AG04449 (cell line): Measurements from ENCODE around the gene HBD.

Source experiments
- CTCF ChIA-PET: fragments of 350-600 bp; formaldehyde crosslinking; extraction: SDS; loops from one replicate; lab custom pipeline; 2021; ENCODE audit warnings: antibody characterized with exemption; lab: Yijun Ruan, JAX
- POLR2A ChIA-PET: fragments of 400-600, 350-600 bp; formaldehyde crosslinking; extraction: SDS; loops from one replicate; lab custom pipeline; 2020; ENCODE audit warnings: antibody characterized with exemption, inconsistent platforms; lab: Yijun Ruan, JAX
- DNase-seq: peaks from one replicate; pipeline ENCODE4 v3.0.0-alpha.2; 2010; ENCODE audit warnings: low read depth, low spot score
- H3K4me3 ChIP-seq: 2 replicates; pipeline ENCODE4 v1.5.1; 2011; ENCODE audit warnings: low read depth, mild to moderate bottlenecking, control low read depth, low read length
- TF ChIP-seq, protein P1 (sequence below): IDR thresholded peaks from one replicate; pipeline ENCODE4 v1.5.1; 2011; ENCODE audit warnings: mild to moderate bottlenecking, moderate library complexity, low read length, control low read depth, inconsistent platforms; ENCODE audit not compliant: insufficient read depth; ENCODE audit errors: missing control alignments

Gene HBD

DNA sequence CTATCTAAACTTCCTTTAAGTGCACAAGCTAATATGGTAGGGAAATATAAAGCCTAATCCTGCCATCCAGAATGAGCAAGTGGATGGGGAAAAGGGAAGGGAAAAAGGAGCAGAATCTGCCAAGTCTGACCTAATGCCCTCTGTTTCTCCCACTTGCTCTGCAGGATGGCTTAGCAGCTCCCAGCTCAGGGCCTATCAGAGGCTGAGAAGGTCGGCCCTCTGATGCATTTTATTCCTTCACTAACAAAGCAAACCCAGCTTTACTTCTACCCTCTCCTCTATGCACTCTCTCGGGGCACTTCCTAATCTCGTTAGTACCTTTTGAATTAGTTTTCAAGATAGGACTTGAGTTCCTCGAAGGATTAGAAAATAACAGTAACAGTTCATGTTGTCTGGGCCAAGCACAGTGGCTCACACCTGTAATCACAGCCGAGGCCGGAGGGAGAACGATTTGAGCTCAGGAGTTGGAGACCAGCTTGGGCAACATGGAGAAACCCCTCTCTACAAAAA, 23.9 kb downstream of the HBD start:
- ChIA-PET CTCF (interaction anchor here (0.7 to 1.9 kb wide), 3 partner anchors 31 to 160 kb away, joined by 3 to 12 read pairs (median 3); no protein-coding TSS in a partner anchor), POLR2A (no interaction called here)
- TF ChIP-seq, protein P1, sequence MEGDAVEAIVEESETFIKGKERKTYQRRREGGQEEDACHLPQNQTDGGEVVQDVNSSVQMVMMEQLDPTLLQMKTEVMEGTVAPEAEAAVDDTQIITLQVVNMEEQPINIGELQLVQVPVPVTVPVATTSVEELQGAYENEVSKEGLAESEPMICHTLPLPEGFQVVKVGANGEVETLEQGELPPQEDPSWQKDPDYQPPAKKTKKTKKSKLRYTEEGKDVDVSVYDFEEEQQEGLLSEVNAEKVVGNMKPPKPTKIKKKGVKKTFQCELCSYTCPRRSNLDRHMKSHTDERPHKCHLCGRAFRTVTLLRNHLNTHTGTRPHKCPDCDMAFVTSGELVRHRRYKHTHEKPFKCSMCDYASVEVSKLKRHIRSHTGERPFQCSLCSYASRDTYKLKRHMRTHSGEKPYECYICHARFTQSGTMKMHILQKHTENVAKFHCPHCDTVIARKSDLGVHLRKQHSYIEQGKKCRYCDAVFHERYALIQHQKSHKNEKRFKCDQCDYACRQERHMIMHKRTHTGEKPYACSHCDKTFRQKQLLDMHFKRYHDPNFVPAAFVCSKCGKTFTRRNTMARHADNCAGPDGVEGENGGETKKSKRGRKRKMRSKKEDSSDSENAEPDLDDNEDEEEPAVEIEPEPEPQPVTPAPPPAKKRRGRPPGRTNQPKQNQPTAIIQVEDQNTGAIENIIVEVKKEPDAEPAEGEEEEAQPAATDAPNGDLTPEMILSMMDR: no peak
- no peak overlapping the region for H3K4me3 ChIP-seq
- DNase-seq: no peak

- ChIA-PET CTCF (interaction anchor here (0.7 to 6.0 kb wide), 14 partner anchors 9 to 182 kb away, joined by 3 to 66 read pairs (median 3); partner anchors contain the start of gene OR51B5), POLR2A (no interaction called here)
- TF ChIP-seq, protein P1: peak; percentile 46
- no peak overlapping the region for H3K4me3 ChIP-seq
- peak; percentile 44 for DNase-seq
These were observed 29.5 kb downstream of the HBD start for GRCh38 chr11:5204787-5205186.

DNA sequence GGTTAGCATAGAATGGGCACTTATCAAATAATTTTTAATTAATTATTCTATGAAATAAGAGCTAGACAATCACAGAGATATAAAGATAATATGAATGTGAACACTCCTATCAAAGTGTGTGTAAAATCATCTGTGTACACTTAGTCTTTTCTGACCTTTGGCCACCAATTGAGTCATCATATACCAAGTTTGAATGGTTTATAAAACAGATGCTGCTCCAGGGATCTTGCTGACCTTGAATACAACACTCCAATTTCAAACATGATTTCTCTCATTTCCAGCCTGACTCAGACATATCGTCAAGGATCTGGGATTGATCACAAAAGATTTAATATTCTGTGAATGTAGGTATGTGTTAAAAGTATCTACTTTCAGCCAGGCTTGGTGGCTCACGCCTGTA, 30.9 kb downstream of the HBD start:
- no peak for DNase-seq
- CTCF ChIA-PET: interaction anchor here (0.8 to 6.0 kb wide), 6 partner anchors 67 to 178 kb away, joined by 3 to 66 read pairs (median 11); no protein-coding TSS in a partner anchor
- TF ChIP-seq, protein P1: no peak

DNA sequence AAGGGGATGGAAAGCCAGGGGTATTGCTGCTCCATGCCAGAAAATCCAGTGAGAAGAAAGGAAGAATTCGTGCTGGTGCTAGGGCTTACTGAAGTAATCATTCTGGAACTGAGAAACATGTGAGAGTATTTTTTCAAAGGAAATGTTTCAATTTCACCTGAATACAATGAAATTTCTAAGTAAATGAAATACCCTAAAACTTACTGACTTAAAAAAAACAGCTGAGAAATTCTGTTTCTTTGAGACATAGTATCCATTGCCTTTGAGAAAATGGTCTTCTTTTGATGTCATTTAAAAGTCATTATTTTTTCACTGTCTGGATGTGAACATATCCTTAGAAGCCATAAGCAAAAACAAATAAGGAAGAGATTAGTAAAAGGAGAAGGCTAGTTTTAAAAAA, 33.7 kb downstream of the HBD start, which contains the start of gene OR51V1:
Gene OR51V1 (minus strand): TSS at position 101 of the 400 bp plus-strand sequence. CDS start 0 bp downstream, at position 101.
- no peak for DNase-seq
- TF ChIP-seq, protein P1: no peak
- H3K4me3 ChIP-seq: no peak within 1 kb of the TSS
- ChIA-PET CTCF (interaction anchor here (0.9 to 6.0 kb wide), 4 partner anchors 90 to 180 kb away, joined by 3 to 66 read pairs (median 15); no protein-coding TSS in a partner anchor), POLR2A (no interaction called here)

More for the DNA sequence above, 30.9 kb downstream of the HBD start:
- POLR2A ChIA-PET: no interaction called here
- H3K4me3 ChIP-seq: no peak overlapping the region

DNA sequence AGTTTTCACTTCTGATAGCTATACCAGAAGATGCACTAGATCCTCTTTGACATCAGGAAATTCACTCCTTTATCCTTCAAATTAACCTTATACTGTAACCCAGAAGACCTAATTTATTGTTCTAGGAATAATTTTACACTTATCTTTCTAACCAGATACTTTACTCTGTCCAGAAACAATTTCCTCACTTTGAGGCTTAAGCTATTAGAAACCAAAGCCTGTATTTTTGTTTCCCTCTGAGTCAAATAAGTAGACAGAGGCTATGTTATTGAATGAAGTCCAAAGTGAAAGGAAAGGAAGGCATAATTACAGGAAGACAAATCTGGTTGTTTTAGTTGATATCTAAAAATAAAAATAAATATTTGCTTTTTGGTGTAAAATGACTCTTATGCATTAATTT, 36.0 kb downstream of the HBD start:
- DNase-seq: no peak
- H3K4me3 ChIP-seq: no peak overlapping the region
- CTCF ChIA-PET: interaction anchor here (1.2 to 4.5 kb wide), 2 partner anchors 73 to 183 kb away, joined by 3 to 15 read pairs; no protein-coding TSS in a partner anchor
- TF ChIP-seq, protein P1: no peak
- POLR2A ChIA-PET: no interaction called here

- peak; percentile 33 for DNase-seq
- no peak overlapping the region for H3K4me3 ChIP-seq
- CTCF ChIA-PET: interaction anchor here (1.1 to 4.5 kb wide), 2 partner anchors 173 to 183 kb away, joined by 6 to 15 read pairs; no protein-coding TSS in a partner anchor
- TF ChIP-seq, protein P1: no peak
- POLR2A ChIA-PET: interaction anchor here (1.1 kb wide), 1 partner anchor 170 kb away, joined by 3 read pairs; no protein-coding TSS in a partner anchor
These were observed 36.7 kb downstream of the HBD start for GRCh38 chr11:5197536-5197935.
